Suppressor macrophage treated with lipopolysaccharide for 4 hours (primary cell): Measurements from ENCODE around the gene ACVR1.
A peak's percentile ranks its signal among the peaks of the same experiment; 100 is the strongest.

Experiments used
- DNase-seq: peaks from one replicate; pipeline ENCODE4 v3.0.0-alpha.2; 2020

ACVR1 gene

DNA sequence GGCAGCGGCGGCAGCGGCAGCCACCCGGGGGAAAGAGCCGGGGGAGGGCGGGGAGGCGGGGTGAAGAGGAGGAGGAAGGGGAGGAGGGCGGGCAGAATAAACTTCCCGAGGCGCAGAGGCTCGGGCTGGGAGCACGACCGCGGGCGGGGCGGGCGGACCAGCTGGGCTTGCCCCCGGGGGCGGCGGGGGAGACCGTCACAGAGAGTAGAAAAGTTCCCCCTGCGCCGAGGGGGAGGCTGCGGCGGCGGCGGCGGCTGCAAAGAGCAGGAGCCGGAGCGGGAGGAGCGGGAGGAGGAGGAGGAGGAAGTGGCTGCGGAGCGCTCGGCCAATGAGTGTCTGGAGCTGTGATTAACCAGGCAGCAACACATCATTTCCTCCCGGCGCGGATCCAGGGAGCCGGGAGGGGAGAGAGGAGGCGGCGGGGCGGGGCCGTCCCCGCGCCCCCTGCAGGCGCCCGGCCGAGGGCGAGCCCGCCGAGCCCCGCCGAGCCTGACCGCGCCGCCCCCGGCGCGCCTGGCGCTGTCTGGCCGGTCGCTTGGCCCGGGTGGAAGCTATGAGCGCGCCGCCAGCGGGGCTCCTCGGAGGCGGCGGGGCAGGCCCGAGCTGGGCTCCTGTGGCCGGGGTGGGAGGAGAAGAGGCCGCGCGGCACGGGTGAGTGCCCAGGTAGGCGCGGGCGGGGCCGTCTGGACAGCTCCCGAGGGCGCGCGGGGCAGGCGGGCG lies at the start of gene ACVR1:
Gene ACVR1 (minus strand): TSS at position 265 of the 720 bp plus-strand sequence. CDS start 76,837 bp downstream, outside the sequence.
- DNase-seq, result peak; percentile 96

DNA sequence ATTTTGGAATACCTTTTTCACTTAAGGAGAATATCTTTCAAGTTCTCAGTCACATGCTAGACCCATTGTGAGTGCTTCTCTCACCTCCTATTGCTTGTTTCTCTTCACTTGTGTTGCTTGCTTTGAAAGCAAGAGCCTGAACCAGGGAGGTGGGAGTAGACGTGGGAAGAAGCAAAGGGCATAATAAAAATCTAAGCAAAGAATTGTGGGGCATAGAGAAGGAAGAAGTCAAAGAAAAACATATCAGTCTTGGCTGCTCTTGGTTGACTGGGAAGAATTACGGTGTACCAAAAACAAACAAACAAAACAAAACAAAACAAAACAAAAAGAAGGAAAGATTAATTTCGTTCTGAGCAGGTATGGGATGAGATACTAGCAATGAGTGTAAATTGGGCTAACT lies 48.9 kb upstream of the ACVR1 start:
- no peak for DNase-seq

- DNase-seq, result no peak
Observed at GRCh38 chr2:157923598-157924217, 47.6 kb upstream of the ACVR1 start.

GRCh38 chr2:157922815-157923214 lies 46.7 kb upstream of the ACVR1 start:
- no peak for DNase-seq

DNA sequence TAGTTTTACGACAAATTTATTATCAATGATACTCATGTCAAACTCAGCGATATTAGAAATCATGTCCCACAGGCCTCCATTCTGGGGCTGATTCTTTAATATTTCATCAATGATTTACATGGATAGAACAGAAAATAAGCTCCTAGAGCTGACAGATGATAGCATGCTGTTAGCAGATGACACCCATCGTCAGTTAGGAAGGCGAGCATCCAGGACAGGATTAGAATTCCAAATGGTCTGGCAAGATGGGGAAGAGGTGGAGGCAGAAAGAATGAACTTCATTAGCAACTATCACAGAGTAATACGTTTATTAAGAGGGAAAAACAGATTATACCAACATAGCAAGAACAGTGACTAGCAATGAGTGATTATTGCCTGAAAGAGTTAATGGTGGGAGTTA lies 46.2 kb upstream of the ACVR1 start:
- no peak for DNase-seq

- no peak for DNase-seq
Observed at GRCh38 chr2:157920736-157921135, 44.6 kb upstream of the ACVR1 start.

DNA sequence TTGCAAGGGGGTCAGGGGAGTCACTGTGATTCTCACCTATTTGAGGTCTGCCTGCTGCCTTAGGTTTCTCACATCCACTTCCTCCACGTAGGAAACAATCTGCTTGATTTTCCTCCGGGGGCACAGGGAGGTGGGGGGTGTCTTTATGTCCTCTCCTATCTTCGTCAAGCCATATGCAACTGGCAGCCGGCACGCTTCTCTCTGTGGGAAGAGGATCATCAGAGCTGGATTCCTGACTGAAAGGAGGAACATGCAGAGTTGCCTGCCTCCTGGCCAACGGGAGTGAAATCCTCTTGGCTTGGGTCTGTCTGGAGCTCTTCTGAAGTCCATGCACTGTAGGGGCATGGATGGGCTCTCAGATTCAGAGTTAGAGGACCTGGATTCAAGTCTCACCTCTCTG lies 43.1 kb upstream of the ACVR1 start:
- no peak for DNase-seq

DNA sequence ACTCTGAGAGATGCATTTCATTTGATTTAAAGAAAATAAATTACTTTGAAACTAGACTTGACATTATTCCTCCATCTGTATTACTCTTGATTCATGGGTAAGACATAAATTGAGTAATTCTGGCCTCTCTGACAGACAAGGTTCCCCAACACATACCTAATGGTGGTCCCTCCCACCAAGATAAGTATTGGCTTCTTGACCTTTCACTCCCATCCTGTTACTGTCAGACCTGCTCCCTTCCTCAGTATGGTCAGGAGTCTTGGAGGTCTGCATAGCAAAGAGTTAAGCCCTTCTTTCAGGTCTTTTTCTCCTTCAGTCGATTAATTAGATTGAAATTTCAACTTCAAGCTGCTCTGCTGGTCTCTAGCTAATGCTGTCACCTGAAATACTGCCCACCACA lies 42.2 kb upstream of the ACVR1 start:
- no peak for DNase-seq

- DNase-seq, result no peak
Observed at GRCh38 chr2:157911750-157912149, 35.6 kb upstream of the ACVR1 start.

DNA sequence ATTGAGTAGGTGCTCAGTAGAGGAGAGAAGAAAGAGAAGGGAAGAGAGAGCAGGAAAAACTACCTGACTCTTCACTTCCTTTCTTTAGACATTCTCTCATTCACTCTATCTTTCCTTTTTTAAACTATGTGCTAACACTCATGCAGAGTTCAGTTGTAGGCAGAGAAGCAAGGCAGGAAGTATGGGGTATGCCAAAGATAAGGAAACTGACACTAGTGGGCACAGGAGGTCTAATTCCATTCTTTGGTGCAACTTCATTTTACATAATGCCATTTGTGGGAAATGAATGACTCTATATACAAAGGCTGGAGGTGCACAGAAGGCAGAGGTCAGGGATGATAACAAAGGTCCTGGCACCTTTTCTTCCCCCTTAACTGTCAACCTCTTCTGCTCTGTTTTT lies 35.1 kb upstream of the ACVR1 start:
- no peak for DNase-seq

DNA sequence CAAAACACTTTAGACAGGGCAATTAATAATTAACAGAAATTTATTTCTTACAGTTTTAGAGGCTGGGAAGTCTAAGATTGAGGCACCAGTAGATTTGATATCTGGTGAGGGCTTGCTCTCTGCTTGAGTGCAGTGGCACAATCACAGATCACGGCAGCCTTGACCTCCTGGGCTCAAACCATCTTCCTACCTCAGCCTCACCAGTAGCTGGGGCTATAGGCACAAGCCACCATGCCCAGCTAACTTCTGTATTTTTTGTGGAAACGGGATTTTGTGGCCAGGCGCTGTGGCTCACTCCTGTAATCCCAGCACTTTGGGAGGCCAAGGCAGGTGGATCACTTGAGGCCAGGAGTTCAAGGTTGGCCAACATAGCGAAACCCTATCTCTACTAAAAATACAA lies 29.0 kb upstream of the ACVR1 start:
- DNase-seq, result no peak

DNA sequence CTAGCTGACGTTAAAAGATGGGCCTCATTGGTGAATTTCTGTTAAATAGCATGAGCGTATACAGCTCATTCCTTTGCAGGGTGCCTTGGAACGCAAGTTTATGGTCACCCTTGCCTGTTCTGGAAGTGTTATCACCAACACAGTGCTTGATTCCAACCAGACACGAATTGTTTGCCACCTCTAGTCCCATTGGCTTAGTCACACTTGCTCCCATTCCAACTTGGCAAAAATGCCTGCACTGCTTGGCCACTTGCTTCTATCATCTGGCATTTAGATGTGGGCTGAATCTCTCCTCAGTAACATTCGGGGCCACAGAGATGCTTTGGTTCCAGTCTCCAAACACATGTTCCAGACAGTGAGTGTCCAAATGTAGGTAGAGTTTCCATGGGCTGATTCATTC lies 27.5 kb upstream of the ACVR1 start:
- DNase-seq, result no peak

- no peak for DNase-seq
Observed at GRCh38 chr2:157903151-157903550, 27.0 kb upstream of the ACVR1 start.

DNA sequence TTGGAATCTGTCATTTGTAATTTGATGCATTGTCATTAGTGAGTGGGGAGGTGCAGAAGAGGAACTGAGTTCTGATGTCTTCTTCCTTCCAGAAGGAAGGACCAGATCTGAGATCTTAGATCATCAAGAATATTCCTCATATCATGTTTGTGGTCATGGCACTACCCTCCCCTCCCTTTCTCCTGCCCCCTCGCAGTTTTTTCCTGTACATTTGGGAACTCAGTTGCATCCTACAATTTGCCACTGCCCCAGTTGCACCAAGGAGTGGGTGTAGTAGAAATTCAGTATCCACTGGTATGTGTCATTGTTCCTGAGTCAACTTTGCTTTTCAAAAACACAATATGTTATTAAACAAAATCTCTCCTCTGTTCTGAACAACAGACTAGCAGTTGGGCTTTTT lies 26.6 kb upstream of the ACVR1 start:
- DNase-seq, result peak; percentile 79

- no peak for DNase-seq
Observed at GRCh38 chr2:157901325-157901724, 25.2 kb upstream of the ACVR1 start.

- DNase-seq, result no peak
Observed at GRCh38 chr2:157900684-157901083, 24.6 kb upstream of the ACVR1 start.

GRCh38 chr2:157900203-157900602 lies 24.1 kb upstream of the ACVR1 start:
- DNase-seq, result no peak

DNA sequence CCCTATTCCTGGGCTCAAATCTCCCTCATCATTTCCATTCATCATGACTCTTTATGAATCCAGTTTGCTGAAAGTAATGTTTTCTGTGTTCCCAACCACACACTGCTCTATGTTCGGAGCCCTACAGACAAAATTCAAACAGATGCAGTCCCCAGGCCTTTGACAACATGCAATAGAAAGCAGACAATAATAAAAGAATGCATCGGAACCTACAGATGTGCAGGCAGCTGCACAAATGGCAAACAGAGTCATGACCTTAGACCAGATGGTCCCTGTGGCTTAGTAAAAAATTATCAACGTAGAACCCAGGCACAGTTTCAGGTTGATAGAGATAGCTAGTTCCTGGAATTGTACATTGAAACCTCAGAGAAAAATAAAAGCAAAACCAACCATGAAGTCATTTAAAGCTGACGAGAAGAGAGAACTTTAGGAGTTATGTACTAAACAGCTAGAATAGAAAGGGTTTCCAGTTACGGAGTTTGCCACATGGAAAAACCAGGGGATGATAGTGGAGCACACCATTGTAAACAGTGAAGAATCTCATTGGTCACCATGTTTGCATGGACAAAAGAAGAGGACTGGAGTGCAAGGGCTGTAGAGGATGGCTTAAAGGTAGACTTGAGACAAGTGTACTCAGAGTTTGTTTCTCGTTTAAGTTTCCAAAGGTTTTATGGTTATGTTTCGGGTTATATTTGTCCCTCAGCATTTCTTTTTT lies 23.2 kb upstream of the ACVR1 start:
- peak; percentile 17 for DNase-seq

GRCh38 chr2:157898591-157898996 lies 22.5 kb upstream of the ACVR1 start:
- peak; percentile 80 for DNase-seq

- peak; percentile 43 for DNase-seq
Observed at GRCh38 chr2:157897106-157897971, 21.2 kb upstream of the ACVR1 start.

DNA sequence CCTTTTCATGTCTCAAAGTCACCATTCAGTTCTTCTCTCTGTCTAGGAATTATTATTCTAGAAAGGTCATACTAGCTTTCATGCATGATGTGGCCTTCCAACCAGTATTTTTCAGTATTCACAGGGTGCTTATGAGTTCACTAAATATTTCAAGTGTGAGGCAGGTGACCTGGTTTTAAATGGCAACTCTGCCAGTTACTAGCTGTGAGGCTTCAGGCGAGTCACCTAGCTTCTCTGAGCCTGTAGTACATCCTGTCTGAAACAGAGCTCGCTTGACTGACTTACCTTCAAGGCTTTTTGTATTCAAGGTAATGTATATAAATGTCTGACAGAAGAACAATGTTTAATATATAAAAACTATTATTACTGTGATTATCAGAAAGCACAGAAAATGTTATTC lies 19.4 kb upstream of the ACVR1 start:
- DNase-seq, result no peak

- peak; percentile 64 for DNase-seq
Observed at GRCh38 chr2:157894694-157895435, 18.7 kb upstream of the ACVR1 start.
